GM23338 (cell line): Measurements from ENCODE around the gene USP6NL.

Source experiments
- CREB1 ChIP-seq: fragments of 250-450 bp; sonication (Bioruptor Pico); IDR thresholded peaks from 2 replicates; pipeline ENCODE4 v1.5.0; 2020; ENCODE audit warnings: low read depth, mild to moderate bottlenecking, moderate library complexity
- CTCF ChIP-seq, 2 experiments: fragments of 200-600 bp in 1 of 2; sonication (generic) in 1 of 2; conservative IDR thresholded peaks; 2 replicates each; pipeline versions ENCODE4 v1.5.1 to v1.6.1; 2016 to 2017; ENCODE audit warnings: antibody characterized with exemption in 2 of 2, low read depth in 2 of 2, mild to moderate bottlenecking in 2 of 2, moderate library complexity in 1 of 2
- EZH2 ChIP-seq: fragments of 200-600 bp; sonication (generic); IDR thresholded peaks from one replicate; pipeline ENCODE4 v1.8.0; 2017; ENCODE audit warnings: antibody characterized with exemption, mild to moderate bottlenecking, low read depth; ENCODE audit not compliant: unreplicated experiment
- EZH2phosphoT487 ChIP-seq: fragments of 200-600 bp; sonication (generic); IDR thresholded peaks from one replicate; pipeline ENCODE4 v1.8.1; 2018; ENCODE audit warnings: antibody characterized with exemption; ENCODE audit not compliant: unreplicated experiment
- POLR2AphosphoS5 ChIP-seq: IDR thresholded peaks from 2 replicates; pipeline ENCODE4 v1.6.1; 2016; ENCODE audit warnings: antibody characterized with exemption, low read depth
- STAT1 ChIP-seq: IDR thresholded peaks from one replicate; pipeline ENCODE4 v1.6.1; 2016; ENCODE audit warnings: antibody characterized with exemption; ENCODE audit not compliant: unreplicated experiment
- ZNF114 ChIP-seq: fragments of 250-450 bp; sonication (Bioruptor Pico); IDR thresholded peaks from 2 replicates; pipeline ENCODE4 v1.5.0; 2020; ENCODE audit warnings: mild to moderate bottlenecking, moderate library complexity
- ZNF331 ChIP-seq: fragments of 250-450 bp; sonication (Bioruptor Pico); IDR thresholded peaks from 2 replicates; pipeline ENCODE4 v1.5.0; 2020; ENCODE audit warnings: low read depth, mild to moderate bottlenecking, moderate library complexity

GRCh38 chr10:11425676-11426075 is 185.8 kb downstream of the USP6NL start:
- TF ChIP-seq CTCF (conservative IDR thresholded peaks at IDR 0.05; ENCODE audit: low read depth in 2 of 2) (no peak), EZH2 (no peak), CREB1 (CRISPR knock-in tag) (no peak), ZNF114 (CRISPR knock-in tag) (no peak), STAT1 (no peak), EZH2phosphoT487 (no peak), POLR2AphosphoS5 (no peak), ZNF331 (no peak)
